Right lobe of liver (tissue), 6 donors: ENCODE measurements around the gene OSBPL3. TPM values are rescaled to one million over a fixed set of nuclear protein-coding genes. Genes with fewer than 3 reads are reported as not detected.

Experiments
- ATAC-seq, 4 donors: fragments of 200-7000 bp; cut with Tn5 transposase; one replicate each; pipeline ENCODE4 v1.9.1; 2020; ENCODE audit warnings: mild to moderate bottlenecking in 4 of 4, moderate library complexity in 4 of 4
- DNase-seq, 3 donors: peaks; one replicate each; pipeline ENCODE4 v3.0.0-alpha.2; 2020
- H3K27ac ChIP-seq, 3 donors: fragments of 200-600 bp; one replicate each; pipeline ENCODE4 v1.8.0; 2022
- H3K27me3 ChIP-seq, 2 donors: fragments of 200-600 bp; one replicate each; pipeline ENCODE4 v1.8.0; 2022
- H3K36me3 ChIP-seq, 4 donors: fragments of 200-600 bp; sonication (generic) in 1 of 4; one replicate each; pipeline versions ENCODE4 v1.5.1 to v1.8.0; 2017 to 2022; ENCODE audit warnings: control low read depth in 1 of 4
- H3K4me1 ChIP-seq, 4 donors: fragments of 200-600 bp; sonication (generic) in 1 of 4; one replicate each; pipeline versions ENCODE4 v1.5.1 to v1.8.0; 2017 to 2022; ENCODE audit warnings: control low read depth in 1 of 4
- H3K4me3 ChIP-seq, 3 donors: fragments of 200-600 bp; one replicate each; pipeline ENCODE4 v1.8.0; 2022
- H3K9me3 ChIP-seq, 4 donors: fragments of 200-600 bp; sonication (generic) in 1 of 4; one replicate each; pipeline versions ENCODE4 v1.5.1 to v1.8.0; 2017 to 2022; ENCODE audit warnings: control low read depth in 1 of 4
- POLR2A ChIP-seq: fragments of 450-650 bp; IDR thresholded peaks from one replicate; pipeline ENCODE4 v1.6.1; 2017; ENCODE audit warnings: antibody characterized with exemption, mild to moderate bottlenecking
- WGBS: methylation state at CpG from one replicate; pipeline ENCODE4 v1.1.6; 2018; ENCODE audit warnings: low coverage, low lambda C conversion rate; ENCODE audit not compliant: insufficient coverage; ENCODE audit errors: missing lambda C conversion rate; 5-methylcytosine and 5-hydroxymethylcytosine counted together
- intact Hi-C, 2 donors: fragments of 100-400 bp; cut with DNase I; formaldehyde crosslinking; loops; one replicate each; pipeline versions ENCODE4 v1.11.2 to v1.14.1; 2022
- total RNA-seq, 6 experiments: library from RNA; depleted of rRNA in 2 of 6; stranded (reverse); fragments of >200 nt in 2 of 6; fragmentation: NEBNext Ultra II Directional in 3 of 6; extraction: Animal tissue kit (Norgen Biotek cat#: 25700) in 3 of 6; gene quantifications; one replicate each; pipeline versions ENCODE4 v1.1.0 to v1.2.4, GENCODE V29; 2016 to 2023
- TF ChIP-seq, protein P1 (sequence below), 4 donors: fragments of 200-600 bp in 3 of 4; fragments of 450-650 bp in 1 of 4; IDR thresholded peaks; one replicate each; pipeline versions ENCODE4 v1.5.1 to v1.8.0; 2016 to 2022; ENCODE audit warnings: antibody characterized with exemption in 4 of 4, mild to moderate bottlenecking in 2 of 4
- donor health status: DM: no; HTN: yes; CAD: no.
- donor health status: DM: no; HTN: no; CAD: no.
- donor health status: DM: no; HTN: no; CAD: no.
- donor health status: DM: no; HTN: yes; CAD: no.
- donor health status: DM: no; HTN: yes; CAD: no.

OSBPL3 gene
- total RNA-seq, 6 experiments from 2014 or later: 0.70 to 8.2 (median 2.4) TPM

DNA sequence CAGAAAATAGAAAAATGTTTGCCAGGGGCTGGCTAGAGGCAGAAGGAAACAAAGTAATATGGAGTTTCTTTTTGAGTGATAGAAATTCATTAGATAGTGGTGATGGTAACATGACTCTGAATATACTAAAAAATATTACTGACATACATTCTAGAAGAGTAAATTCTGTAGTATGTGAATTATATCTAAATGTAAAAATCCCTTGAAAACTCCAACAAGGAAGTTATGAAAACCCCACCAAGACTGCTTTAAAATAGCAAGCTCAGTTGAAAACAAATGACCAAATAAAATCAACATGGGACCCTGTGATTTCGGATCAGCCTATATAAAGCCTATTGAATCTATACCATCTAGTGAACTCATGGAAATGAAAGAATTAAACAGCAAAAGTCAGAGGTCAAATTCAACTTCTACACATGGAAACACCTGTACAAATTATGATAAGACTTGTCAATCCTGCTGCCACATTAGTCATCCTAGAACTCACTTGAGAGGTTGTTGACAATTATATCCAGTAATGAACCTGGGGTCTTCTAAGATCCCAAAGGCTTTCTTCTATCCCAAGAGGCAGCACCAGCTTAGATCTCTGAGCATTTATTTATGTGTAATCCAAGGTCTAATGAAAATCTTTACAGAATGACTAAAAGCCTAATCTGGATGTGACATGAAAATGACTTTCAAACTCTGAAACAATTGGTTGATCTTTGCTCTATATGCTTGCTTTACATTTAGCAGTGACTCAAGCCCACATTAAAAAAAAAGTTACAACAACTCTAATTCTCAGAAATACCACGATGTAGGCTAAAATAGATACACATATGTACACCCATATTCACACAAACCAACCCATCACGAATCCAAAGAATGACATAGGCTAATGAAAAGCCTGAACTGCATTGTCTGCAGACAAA is 59.3 kb downstream of the OSBPL3 start:
- H3K4me3 ChIP-seq: no peak overlapping the region
- no peak overlapping the region for H3K27ac ChIP-seq
- ATAC-seq (no peak), DNase-seq (no peak)
- no peaks in the 10 kb centered on the region for H3K27me3 ChIP-seq
- no peaks in the 10 kb centered on the region for H3K4me1 ChIP-seq
- TF ChIP-seq, protein P1, sequence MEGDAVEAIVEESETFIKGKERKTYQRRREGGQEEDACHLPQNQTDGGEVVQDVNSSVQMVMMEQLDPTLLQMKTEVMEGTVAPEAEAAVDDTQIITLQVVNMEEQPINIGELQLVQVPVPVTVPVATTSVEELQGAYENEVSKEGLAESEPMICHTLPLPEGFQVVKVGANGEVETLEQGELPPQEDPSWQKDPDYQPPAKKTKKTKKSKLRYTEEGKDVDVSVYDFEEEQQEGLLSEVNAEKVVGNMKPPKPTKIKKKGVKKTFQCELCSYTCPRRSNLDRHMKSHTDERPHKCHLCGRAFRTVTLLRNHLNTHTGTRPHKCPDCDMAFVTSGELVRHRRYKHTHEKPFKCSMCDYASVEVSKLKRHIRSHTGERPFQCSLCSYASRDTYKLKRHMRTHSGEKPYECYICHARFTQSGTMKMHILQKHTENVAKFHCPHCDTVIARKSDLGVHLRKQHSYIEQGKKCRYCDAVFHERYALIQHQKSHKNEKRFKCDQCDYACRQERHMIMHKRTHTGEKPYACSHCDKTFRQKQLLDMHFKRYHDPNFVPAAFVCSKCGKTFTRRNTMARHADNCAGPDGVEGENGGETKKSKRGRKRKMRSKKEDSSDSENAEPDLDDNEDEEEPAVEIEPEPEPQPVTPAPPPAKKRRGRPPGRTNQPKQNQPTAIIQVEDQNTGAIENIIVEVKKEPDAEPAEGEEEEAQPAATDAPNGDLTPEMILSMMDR (IDR thresholded peaks at IDR 0.05): no peak
- no peak for TF ChIP-seq POLR2A
- intact Hi-C loops: no loop called here
- H3K9me3 ChIP-seq: no peaks in the 10 kb centered on the region
- WGBS: 61% methylated on average over 3 of the region's 3 CpGs
- no peaks in the 10 kb centered on the region for H3K36me3 ChIP-seq

DNA sequence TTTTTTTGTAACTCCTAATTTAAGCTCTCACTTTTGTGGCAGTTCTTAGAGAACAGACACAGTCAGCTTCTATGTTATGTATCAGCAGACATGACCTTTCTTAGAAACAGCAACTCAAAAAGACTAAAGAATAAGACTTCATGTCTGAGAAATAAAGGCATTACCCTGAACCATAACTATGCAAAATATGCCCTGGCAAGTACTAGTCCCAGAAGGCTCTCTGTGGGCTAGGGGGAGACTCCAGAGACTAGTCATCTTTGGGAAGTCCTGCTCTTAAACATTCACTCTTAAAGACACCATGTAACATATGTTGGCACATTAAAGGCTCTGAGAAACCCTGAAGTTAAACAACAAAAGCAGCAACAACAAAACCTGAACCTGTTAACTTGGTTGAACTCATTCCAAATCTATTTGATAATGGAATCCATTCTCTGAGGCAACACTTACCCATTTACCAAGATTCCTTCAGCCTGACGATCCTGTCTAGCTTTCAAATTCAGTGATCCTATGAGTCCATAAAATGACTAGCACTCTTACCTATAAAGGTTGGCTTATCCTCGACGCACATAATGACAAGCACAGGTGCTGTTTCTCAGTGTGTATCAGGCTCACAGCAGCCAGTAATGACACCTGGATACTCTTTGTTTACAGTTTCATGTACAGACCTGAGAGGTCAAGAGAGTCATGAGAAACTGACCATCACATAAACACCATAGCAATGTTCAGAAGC is 62.3 kb downstream of the OSBPL3 start:
- no peak overlapping the region for H3K27ac ChIP-seq
- intact Hi-C loops: no loop called here
- no peak overlapping the region for H3K4me3 ChIP-seq
- 92% methylated on average over 3 of the region's 3 CpGs for WGBS
- DNase-seq (no peak), ATAC-seq (no peak)
- H3K27me3 ChIP-seq: no peaks in the 10 kb centered on the region
- no peaks in the 10 kb centered on the region for H3K36me3 ChIP-seq
- H3K4me1 ChIP-seq: no peaks in the 10 kb centered on the region
- no peaks in the 10 kb centered on the region for H3K9me3 ChIP-seq
- no peak for TF ChIP-seq POLR2A
- TF ChIP-seq, protein P1 (IDR thresholded peaks at IDR 0.05): no peak

DNA sequence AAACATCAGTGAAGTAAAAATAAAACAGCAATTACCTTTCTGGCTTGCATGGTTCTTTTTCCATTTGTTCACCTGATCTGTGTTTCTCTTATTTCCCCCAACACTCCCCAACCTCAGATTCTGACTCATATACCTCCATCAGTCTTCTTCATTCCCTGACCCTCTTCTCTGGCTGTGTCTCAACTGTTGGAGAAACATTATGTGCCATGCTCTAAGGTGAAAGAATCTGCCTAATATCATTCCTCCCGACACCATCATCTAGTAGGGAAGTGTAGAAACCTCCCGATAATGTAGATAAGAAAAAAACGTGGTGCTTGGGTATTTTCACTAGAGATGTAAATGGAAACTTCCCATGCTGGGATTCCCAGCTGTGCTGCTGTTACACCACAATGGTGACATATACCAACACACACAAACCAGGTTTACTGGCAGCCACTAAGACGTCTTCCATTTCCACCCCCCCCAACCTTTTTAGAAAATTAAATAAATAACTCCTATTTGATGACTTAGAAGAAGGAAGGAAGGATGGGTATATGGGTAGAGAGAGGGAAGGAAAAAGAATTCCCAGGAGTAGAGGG is 63.4 kb downstream of the OSBPL3 start:
- no peaks in the 10 kb centered on the region for H3K36me3 ChIP-seq
- no peaks in the 10 kb centered on the region for H3K27me3 ChIP-seq
- intact Hi-C loops: no loop called here
- 30% methylated on average over 4 of the region's 4 CpGs for WGBS
- DNase-seq: no peak
- no peaks in the 10 kb centered on the region for H3K9me3 ChIP-seq
- ATAC-seq: no peak
- H3K4me1 ChIP-seq: no peaks in the 10 kb centered on the region
- TF ChIP-seq, protein P1 (IDR thresholded peaks at IDR 0.05): no peak
- TF ChIP-seq POLR2A: no peak
- no peak overlapping the region for H3K27ac ChIP-seq
- H3K4me3 ChIP-seq: no peak overlapping the region

DNA sequence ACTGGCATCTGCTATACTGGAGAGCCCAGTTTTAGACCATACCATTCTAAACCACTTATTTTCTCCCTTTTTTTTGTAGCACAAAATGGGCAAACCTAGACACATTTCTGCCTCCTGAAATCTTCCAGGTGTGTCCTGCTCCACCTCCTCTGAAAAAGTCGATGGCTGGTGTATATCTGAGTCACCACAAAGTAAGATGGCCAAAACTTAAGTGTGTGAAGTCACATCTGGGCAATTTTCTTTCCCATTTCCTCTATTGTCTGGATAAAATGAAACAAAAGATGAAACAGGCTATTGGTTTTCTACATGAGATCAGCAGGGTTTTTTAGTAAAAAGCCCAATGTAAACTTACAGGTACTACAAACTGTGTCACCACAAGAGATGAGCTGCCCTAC is 65.5 kb downstream of the OSBPL3 start:
- Histone ChIP-seq H3K9me3 (no peaks in the 10 kb centered on the region), H3K27ac (no peak overlapping the region), H3K27me3 (no peaks in the 10 kb centered on the region), H3K4me3 (no peak overlapping the region), H3K4me1 (no peaks in the 10 kb centered on the region), H3K36me3 (no peaks in the 10 kb centered on the region)
- 28% methylated on average over 1 of the region's 1 CpG for WGBS
- ATAC-seq (no peak), DNase-seq (no peak)
- TF ChIP-seq POLR2A: no peak
- TF ChIP-seq, protein P1 (IDR thresholded peaks at IDR 0.05): no peak
- intact Hi-C loops: no loop called here
